Activated CD8-positive, alpha-beta memory T cell treated with anti-CD3 and anti-CD28 coated beads, Interleukin-2, amount 10 ng/mL, durations not matched to agents 7 days and 5 days (primary cell): ENCODE data around the gene SLC9A9. TPM values are rescaled to one million over a fixed set of nuclear protein-coding genes. Genes with fewer than 3 reads are reported as not detected.

Source experiments
- ATAC-seq: fragments of 150-1000 bp; cut with Tn5 transposase; one replicate; pipeline ENCODE4 v1.10.0; 2021; ENCODE audit warnings: moderate library complexity
- CTCF ChIA-PET: fragments of 350-600 bp; sonication (Branson Sonifier 250); formaldehyde crosslinking; loops from one replicate; lab custom pipeline; 2021; ENCODE audit warnings: antibody characterized with exemption; lab: Charles Lee
- DNase-seq: peaks from one replicate; pipeline ENCODE4 v3.0.0-alpha.2; 2020
- H3K27ac Mint-ChIP-seq: one replicate; pipeline ENCODE4 v1.8.0; 2021; ENCODE audit warnings: mild to moderate bottlenecking, mixed read lengths
- H3K27me3 Mint-ChIP-seq: one replicate; pipeline ENCODE4 v1.8.0; 2021; ENCODE audit warnings: mixed read lengths
- H3K36me3 Mint-ChIP-seq: one replicate; pipeline ENCODE4 v1.8.0; 2021; ENCODE audit warnings: mild to moderate bottlenecking, mixed read lengths
- H3K4me1 Mint-ChIP-seq: one replicate; pipeline ENCODE4 v1.8.0; 2021; ENCODE audit warnings: mixed read lengths
- H3K4me3 Mint-ChIP-seq: one replicate; pipeline ENCODE4 v1.8.0; 2021; ENCODE audit warnings: mild to moderate bottlenecking, moderate library complexity, mixed read lengths
- H3K9me3 Mint-ChIP-seq: one replicate; pipeline ENCODE4 v1.8.0; 2022; ENCODE audit warnings: low read depth, mixed read lengths
- total RNA-seq, 2 experiments: library from RNA; stranded (reverse); gene quantifications; one replicate each; pipeline ENCODE4 v1.2.3, GENCODE V29; 2021

Gene SLC9A9
- total RNA-seq, 2 experiments from 2014 or later = 6.8 to 10.8 TPM

- Mint-ChIP-seq H3K4me1 (peaks cover 12% of the 10 kb centered on the region), H3K4me3 (no peak overlapping the region), H3K27ac (no peak overlapping the region)
Observed at GRCh38 chr3:143419611-143420010, 428.7 kb downstream of the SLC9A9 start.

DNA sequence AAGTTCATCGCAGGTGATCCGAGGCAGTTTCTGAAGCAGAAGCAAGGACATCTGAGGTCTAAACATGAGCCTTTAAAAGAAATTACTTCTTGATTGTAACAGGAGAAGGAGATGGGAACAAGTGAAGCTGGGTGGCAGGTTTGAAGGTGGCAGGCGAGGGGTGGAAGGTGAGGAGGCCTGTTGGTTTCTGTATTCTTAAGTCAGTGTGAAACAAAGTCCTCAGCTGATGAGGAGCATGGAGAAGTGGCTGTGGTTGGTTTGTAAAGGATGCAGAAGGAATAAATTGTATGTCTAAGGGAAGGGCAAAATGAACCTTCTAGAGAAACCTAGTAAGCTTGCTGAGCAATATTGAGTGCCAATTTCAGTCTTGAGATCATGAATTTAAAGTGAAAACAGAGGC lies 429.9 kb downstream of the SLC9A9 start:
- Mint-ChIP-seq H3K36me3 (no peaks in the 10 kb centered on the region), H3K9me3 (no peaks in the 10 kb centered on the region), H3K27me3 (peaks cover 10% of the 10 kb centered on the region), H3K4me3 (no peak overlapping the region), H3K4me1 (peaks cover 7% of the 10 kb centered on the region), H3K27ac (no peak overlapping the region)
- no peak for ATAC-seq
- DNase-seq = no peak
- CTCF ChIA-PET = no interaction called here

More at GRCh38 chr3:143419611-143420010, 428.7 kb downstream of the SLC9A9 start:
- Mint-ChIP-seq H3K27me3 (peaks cover 10% of the 10 kb centered on the region), H3K9me3 (no peaks in the 10 kb centered on the region), H3K36me3 (no peaks in the 10 kb centered on the region)
- ATAC-seq = no peak
- DNase-seq = no peak
- CTCF ChIA-PET = no interaction called here

GRCh38 chr3:143416229-143416628 lies 432.0 kb downstream of the SLC9A9 start:
- no peak overlapping the region for H3K27ac Mint-ChIP-seq
- no peak overlapping the region for H3K4me3 Mint-ChIP-seq
- no peaks in the 10 kb centered on the region for H3K9me3 Mint-ChIP-seq
- peaks cover 7% of the 10 kb centered on the region for H3K4me1 Mint-ChIP-seq
- CTCF ChIA-PET = no interaction called here
- DNase-seq (no peak), ATAC-seq (no peak)
- H3K27me3 Mint-ChIP-seq = peaks cover 4% of the 10 kb centered on the region
- no peaks in the 10 kb centered on the region for H3K36me3 Mint-ChIP-seq

DNA sequence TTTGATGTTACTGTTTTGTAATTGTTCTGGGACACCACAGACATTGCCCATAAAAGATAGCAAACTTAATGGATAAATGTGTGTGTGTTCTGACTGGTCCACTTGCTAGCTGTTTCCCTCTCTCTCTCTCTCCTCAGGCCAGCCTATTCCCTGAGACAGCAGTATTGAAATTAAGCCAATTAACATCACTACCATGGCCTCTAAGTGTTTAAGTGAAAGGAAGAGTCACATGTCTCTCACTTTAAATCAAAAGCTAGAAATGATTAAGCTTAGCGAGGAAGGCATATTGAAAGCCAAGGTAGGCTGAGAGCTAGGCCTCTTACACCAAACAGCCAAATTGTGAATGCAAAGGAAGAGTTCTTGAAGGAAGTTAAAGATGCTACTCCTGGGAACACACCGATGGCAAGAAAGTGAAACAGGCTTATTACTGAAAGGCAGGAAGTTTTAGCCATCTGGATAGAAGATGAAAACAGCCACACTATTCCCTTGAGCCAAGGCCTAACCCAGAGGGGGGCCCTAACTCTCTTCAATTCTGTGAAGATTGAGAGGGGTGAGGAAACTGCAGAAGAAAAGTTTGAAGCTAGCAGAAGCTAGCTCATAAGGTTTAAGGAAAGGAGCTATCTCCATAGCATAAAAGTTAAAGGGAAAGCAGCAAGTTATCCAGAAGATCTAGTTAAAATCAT lies 433.6 kb downstream of the SLC9A9 start:
- Mint-ChIP-seq H3K27me3 (no peaks in the 10 kb centered on the region), H3K9me3 (no peaks in the 10 kb centered on the region), H3K4me1 (peaks cover 7% of the 10 kb centered on the region), H3K36me3 (no peaks in the 10 kb centered on the region), H3K27ac (no peak overlapping the region), H3K4me3 (no peak overlapping the region)
- CTCF ChIA-PET = no interaction called here
- ATAC-seq (no peak), DNase-seq (no peak)

DNA sequence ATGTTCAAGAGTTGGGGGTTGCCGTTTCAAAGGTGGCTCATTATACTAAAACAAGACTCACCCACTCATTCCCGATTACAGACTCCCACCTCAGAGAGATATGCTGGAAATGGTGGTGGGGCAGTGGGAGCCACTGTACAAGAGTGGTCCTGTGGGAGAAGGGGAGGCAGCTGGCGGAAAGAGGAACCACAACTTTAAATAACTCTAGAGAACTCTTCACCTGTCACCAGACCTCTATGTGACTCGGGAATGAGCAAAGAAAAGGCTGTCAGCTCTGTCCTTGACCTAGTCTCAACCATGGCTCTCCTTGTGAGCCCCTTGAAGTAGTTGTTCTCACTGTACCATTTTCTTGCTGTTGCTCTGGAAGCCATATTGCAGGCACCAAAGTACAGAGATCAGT lies 434.9 kb downstream of the SLC9A9 start:
- no peaks in the 10 kb centered on the region for H3K36me3 Mint-ChIP-seq
- CTCF ChIA-PET = no interaction called here
- H3K9me3 Mint-ChIP-seq = no peaks in the 10 kb centered on the region
- H3K27me3 Mint-ChIP-seq = no peaks in the 10 kb centered on the region
- H3K27ac Mint-ChIP-seq = no peak overlapping the region
- H3K4me1 Mint-ChIP-seq = peaks cover 7% of the 10 kb centered on the region
- H3K4me3 Mint-ChIP-seq = no peak overlapping the region
- no peak for DNase-seq
- no peak for ATAC-seq

DNA sequence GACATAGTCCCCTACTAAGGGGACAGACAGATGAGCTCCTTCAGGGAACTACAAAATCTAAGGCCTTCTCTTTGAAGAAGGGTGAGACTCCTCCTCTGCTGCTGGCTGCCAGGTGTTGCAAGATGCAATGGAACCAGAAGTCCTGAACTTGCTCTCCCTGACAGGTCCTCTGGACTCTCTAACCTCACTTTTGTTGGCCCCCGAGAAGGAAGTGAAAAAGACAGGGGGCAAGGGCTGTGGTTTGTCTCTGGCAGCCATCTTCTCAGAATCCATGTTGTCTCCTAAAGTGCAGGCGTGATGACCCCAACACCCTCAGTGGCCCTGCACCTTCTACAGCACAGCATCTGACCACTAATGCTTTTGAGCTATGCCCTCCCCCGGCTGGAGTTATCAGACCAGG lies 436.2 kb downstream of the SLC9A9 start:
- ATAC-seq = no peak

GRCh38 chr3:143410259-143410658 lies 438.0 kb downstream of the SLC9A9 start:
- Mint-ChIP-seq H3K4me3 (no peak overlapping the region), H3K27ac (no peak overlapping the region), H3K27me3 (no peaks in the 10 kb centered on the region), H3K9me3 (no peaks in the 10 kb centered on the region), H3K4me1 (peaks cover 7% of the 10 kb centered on the region), H3K36me3 (no peaks in the 10 kb centered on the region)
- DNase-seq (no peak), ATAC-seq (no peak)
- CTCF ChIA-PET = no interaction called here

More for the DNA sequence above, 436.2 kb downstream of the SLC9A9 start:
- Mint-ChIP-seq H3K27me3 (no peaks in the 10 kb centered on the region), H3K4me1 (peaks cover 7% of the 10 kb centered on the region), H3K9me3 (no peaks in the 10 kb centered on the region), H3K27ac (no peak overlapping the region), H3K4me3 (no peak overlapping the region), H3K36me3 (no peaks in the 10 kb centered on the region)
- CTCF ChIA-PET = no interaction called here
- DNase-seq = no peak

DNA sequence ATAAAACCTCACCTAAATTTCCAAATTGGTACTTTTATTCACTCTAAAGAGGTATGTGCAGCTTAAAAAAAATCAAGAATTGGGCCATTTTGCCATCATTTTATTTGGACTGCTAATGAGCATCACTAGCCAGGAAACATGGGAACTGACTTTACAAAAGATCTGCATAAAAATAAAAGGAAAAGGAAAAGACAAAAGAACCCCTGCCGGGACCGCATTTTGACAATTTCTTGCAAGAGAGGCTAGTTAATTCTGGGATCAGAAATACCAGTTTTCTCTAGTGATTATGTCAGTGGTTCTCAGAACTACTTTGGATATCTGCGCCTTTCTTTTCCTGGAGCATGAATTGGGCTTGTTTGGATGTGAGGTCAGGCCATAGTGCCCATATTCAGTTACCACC lies 439.5 kb downstream of the SLC9A9 start:
- DNase-seq (no peak), ATAC-seq (no peak)
- Mint-ChIP-seq H3K36me3 (no peaks in the 10 kb centered on the region), H3K4me1 (no peaks in the 10 kb centered on the region), H3K4me3 (no peak overlapping the region), H3K9me3 (no peaks in the 10 kb centered on the region), H3K27ac (no peak overlapping the region), H3K27me3 (no peaks in the 10 kb centered on the region)
- CTCF ChIA-PET = no interaction called here

GRCh38 chr3:143402602-143403001 lies 445.7 kb downstream of the SLC9A9 start:
- no peaks in the 10 kb centered on the region for H3K27me3 Mint-ChIP-seq
- DNase-seq = no peak
- no peak overlapping the region for H3K4me3 Mint-ChIP-seq
- no peaks in the 10 kb centered on the region for H3K36me3 Mint-ChIP-seq
- no peaks in the 10 kb centered on the region for H3K4me1 Mint-ChIP-seq
- H3K27ac Mint-ChIP-seq = no peak overlapping the region
- CTCF ChIA-PET = no interaction called here
- no peaks in the 10 kb centered on the region for H3K9me3 Mint-ChIP-seq
- ATAC-seq = no peak

GRCh38 chr3:143396790-143397189 lies 451.5 kb downstream of the SLC9A9 start:
- DNase-seq = no peak
- no peaks in the 10 kb centered on the region for H3K27me3 Mint-ChIP-seq
- H3K27ac Mint-ChIP-seq = peak overlapping the region; percentile 8
- H3K4me3 Mint-ChIP-seq = no peak overlapping the region
- H3K9me3 Mint-ChIP-seq = peaks cover 2% of the 10 kb centered on the region
- CTCF ChIA-PET = interaction anchor here (0.6 kb wide), 1 partner anchor 8 kb away, joined by 3 read pairs; no protein-coding TSS in a partner anchor
- ATAC-seq = no peak
- H3K36me3 Mint-ChIP-seq = peaks cover 1% of the 10 kb centered on the region
- H3K4me1 Mint-ChIP-seq = no peaks in the 10 kb centered on the region

GRCh38 chr3:143389388-143389787 lies 458.9 kb downstream of the SLC9A9 start:
- Mint-ChIP-seq H3K27me3 (no peaks in the 10 kb centered on the region), H3K4me1 (no peaks in the 10 kb centered on the region), H3K9me3 (peaks cover 2% of the 10 kb centered on the region), H3K27ac (no peak overlapping the region), H3K4me3 (no peak overlapping the region), H3K36me3 (peaks cover 1% of the 10 kb centered on the region)
- no peak for DNase-seq
- CTCF ChIA-PET = no interaction called here
- no peak for ATAC-seq

DNA sequence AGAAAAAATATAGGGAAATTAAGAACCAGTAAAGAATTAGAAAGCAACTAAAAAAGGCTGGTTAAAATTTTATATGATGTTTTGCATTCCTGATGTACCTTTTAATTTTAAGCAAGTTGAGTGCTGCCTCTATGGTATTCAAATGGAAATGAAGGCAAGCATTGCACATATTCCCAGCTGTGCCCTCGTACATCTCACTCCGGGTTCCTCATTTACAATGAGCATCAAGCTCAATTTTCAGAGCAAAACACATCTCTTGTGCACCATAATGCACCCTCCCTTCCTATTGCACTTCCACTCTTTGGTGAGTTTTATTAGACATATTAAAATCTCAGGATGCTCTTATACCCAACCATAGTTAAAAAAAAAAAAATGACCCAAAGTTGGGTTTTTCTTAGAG lies 460.8 kb downstream of the SLC9A9 start:
- H3K4me1 Mint-ChIP-seq = no peaks in the 10 kb centered on the region
- H3K4me3 Mint-ChIP-seq = no peak overlapping the region
- ATAC-seq (no peak), DNase-seq (no peak)
- CTCF ChIA-PET = no interaction called here
- H3K9me3 Mint-ChIP-seq = no peaks in the 10 kb centered on the region
- no peaks in the 10 kb centered on the region for H3K36me3 Mint-ChIP-seq
- no peak overlapping the region for H3K27ac Mint-ChIP-seq
- no peaks in the 10 kb centered on the region for H3K27me3 Mint-ChIP-seq

- peaks cover 2% of the 10 kb centered on the region for H3K36me3 Mint-ChIP-seq
- H3K9me3 Mint-ChIP-seq = no peaks in the 10 kb centered on the region
- H3K4me3 Mint-ChIP-seq = no peak overlapping the region
- H3K27me3 Mint-ChIP-seq = no peaks in the 10 kb centered on the region
- no peaks in the 10 kb centered on the region for H3K4me1 Mint-ChIP-seq
- CTCF ChIA-PET = no interaction called here
- ATAC-seq (no peak), DNase-seq (no peak)
- H3K27ac Mint-ChIP-seq = no peak overlapping the region
Observed at GRCh38 chr3:143384076-143384475, 464.2 kb downstream of the SLC9A9 start.

GRCh38 chr3:143383421-143383820 lies 464.8 kb downstream of the SLC9A9 start:
- H3K36me3 Mint-ChIP-seq = peaks cover 2% of the 10 kb centered on the region
- no peak overlapping the region for H3K27ac Mint-ChIP-seq
- H3K4me3 Mint-ChIP-seq = no peak overlapping the region
- ATAC-seq = no peak
- H3K9me3 Mint-ChIP-seq = no peaks in the 10 kb centered on the region
- DNase-seq = no peak
- H3K27me3 Mint-ChIP-seq = no peaks in the 10 kb centered on the region
- CTCF ChIA-PET = no interaction called here
- H3K4me1 Mint-ChIP-seq = no peaks in the 10 kb centered on the region
